SK-N-SH (cell line): Measurements from ENCODE around the gene GPRASP3. TPM values are rescaled to one million over a fixed set of nuclear protein-coding genes. Genes with fewer than 3 reads are reported as not detected.
"Not testable (repeated sequence)": the region's sequence is repeated elsewhere in the genome, so short reads cannot be mapped to it uniquely, and the experiment has no call there.

ENCODE experiments used
- CTCF ChIA-PET: fragments of 300-600, 350-600 bp; formaldehyde crosslinking; extraction: SDS; loops from one replicate; lab custom pipeline; 2021; lab: Yijun Ruan, JAX
- POLR2A ChIA-PET: fragments of 350-600 bp; sonication (Branson Sonifier 250); formaldehyde crosslinking; extraction: SDS; loops from one replicate; lab custom pipeline; 2020; ENCODE audit warnings: antibody characterized with exemption, inconsistent platforms; lab: Yijun Ruan, JAX
- DNase-seq: peaks from one replicate; pipeline ENCODE4 v3.0.0; 2012
- H2AFZ ChIP-seq: fragments of 200-600 bp; sonication (generic); 2 replicates; pipeline ENCODE4 v1.8.1; 2016; ENCODE audit warnings: antibody characterized with exemption, mild to moderate bottlenecking, low read depth
- H3F3A ChIP-seq: fragments of 200-600 bp; sonication (generic); replicated peaks from 2 replicates; pipeline ENCODE3; 2016; ENCODE audit warnings: antibody characterized with exemption, mild to moderate bottlenecking; ENCODE audit not compliant: insufficient read depth
- H3K27ac ChIP-seq, 2 experiments: fragments of 200-500 bp in 1 of 2; fragments of 200-600 bp in 1 of 2; sonication (Bioruptor generic) in 1 of 2; sonication (generic), shearing (Covaris generic) in 1 of 2; 2 replicates each; pipeline versions ENCODE4 v1.5.1 to v1.6.1; 2014 to 2016; ENCODE audit warnings: low read depth in 2 of 2, inconsistent platforms in 1 of 2, low read length in 1 of 2, mild to moderate bottlenecking in 1 of 2, mixed read lengths in 1 of 2
- H3K27me3 ChIP-seq: fragments of 200-600 bp; sonication (generic), shearing (Covaris generic); 2 replicates; pipeline ENCODE4 v1.6.1; 2016; ENCODE audit warnings: mixed run types; ENCODE audit not compliant: insufficient read depth
- H3K36me3 ChIP-seq, 2 experiments: fragments of 200-500 bp in 1 of 2; fragments of 200-600 bp in 1 of 2; sonication (Bioruptor generic) in 1 of 2; sonication (generic) in 1 of 2; replicated peaks in 1 of 2; 2 replicates each; pipeline versions ENCODE3 to v1.5.1; 2014 to 2016; ENCODE audit warnings: low read length in 1 of 2, mild to moderate bottlenecking in 1 of 2; ENCODE audit not compliant: insufficient read depth in 2 of 2, control insufficient read depth in 1 of 2
- H3K4me1 ChIP-seq, 2 experiments: fragments of 200-500 bp in 1 of 2; fragments of 200-600 bp in 1 of 2; sonication (Bioruptor generic) in 1 of 2; sonication (generic), shearing (Covaris generic) in 1 of 2; 2 replicates each; pipeline versions ENCODE4 v1.5.1 to v1.6.1; 2014 to 2016; ENCODE audit warnings: low read depth in 1 of 2, low read length in 1 of 2, mixed run types in 1 of 2; ENCODE audit not compliant: insufficient read depth in 2 of 2, control insufficient read depth in 1 of 2
- H3K4me2 ChIP-seq: fragments of 200-600 bp; sonication (generic), shearing (Covaris generic); 2 replicates; pipeline ENCODE4 v1.6.1; 2017; ENCODE audit warnings: mixed run types
- H3K4me3 ChIP-seq, 2 experiments: fragments of 200-500 bp in 1 of 2; fragments of 200-600 bp in 1 of 2; sonication (Bioruptor generic) in 1 of 2; sonication (generic), shearing (Covaris generic) in 1 of 2; 2 replicates each; pipeline versions ENCODE4 v1.5.1 to v1.8.1; 2014 to 2016; ENCODE audit warnings: low read depth in 2 of 2, inconsistent platforms in 1 of 2, low read length in 1 of 2, mild to moderate bottlenecking in 1 of 2, mixed read lengths in 1 of 2, moderate library complexity in 1 of 2
- H3K79me2 ChIP-seq: fragments of 200-600 bp; sonication (generic); 2 replicates; pipeline ENCODE4 v1.8.1; 2017; ENCODE audit warnings: mild to moderate bottlenecking; ENCODE audit not compliant: insufficient read depth
- H3K9ac ChIP-seq: fragments of 200-600 bp; sonication (generic); 2 replicates; pipeline ENCODE4 v1.6.1; 2017; ENCODE audit warnings: mixed run types
- H3K9me2 ChIP-seq: fragments of 200-600 bp; sonication (generic); 2 replicates; pipeline ENCODE4 v1.6.1; 2017; ENCODE audit warnings: mixed run types
- H3K9me3 ChIP-seq: fragments of 200-600 bp; sonication (generic); 2 replicates; pipeline ENCODE4 v1.6.1; 2017; ENCODE audit warnings: mixed run types, mild to moderate bottlenecking, moderate library complexity
- H4K20me1 ChIP-seq: fragments of 200-600 bp; sonication (generic); 2 replicates; pipeline ENCODE4 v1.6.1; 2017; ENCODE audit warnings: mild to moderate bottlenecking, mixed run types; ENCODE audit not compliant: insufficient read depth
- CHD2 ChIP-seq: fragments of 150-350 bp; IDR thresholded peaks from 2 replicates; pipeline ENCODE4 v1.6.1; 2018; ENCODE audit warnings: low read length; ENCODE audit not compliant: partially characterized antibody
- ELF1 ChIP-seq: IDR thresholded peaks from 2 replicates; pipeline ENCODE4 v1.4.0; 2012
- EZH2phosphoT487 ChIP-seq: fragments of 200-600 bp; sonication (generic); IDR thresholded peaks from 2 replicates; pipeline ENCODE4 v1.6.1; 2017; ENCODE audit warnings: low read depth, mixed run types, mild to moderate bottlenecking, antibody characterized with exemption, moderate library complexity, borderline replicate concordance
- FOSL2 ChIP-seq: IDR thresholded peaks from 2 replicates; pipeline ENCODE4 v1.4.0; 2012; ENCODE audit warnings: low read depth, mild to moderate bottlenecking, moderate library complexity, borderline replicate concordance
- FOXM1 ChIP-seq: IDR thresholded peaks from 2 replicates; pipeline ENCODE4 v1.4.0; 2012; ENCODE audit warnings: low read depth, mild to moderate bottlenecking
- GABPA ChIP-seq: IDR thresholded peaks from 2 replicates; pipeline ENCODE4 v1.4.0; 2012; ENCODE audit warnings: low read depth, mild to moderate bottlenecking
- GATA2 ChIP-seq: sonication (generic); formaldehyde crosslinking; IDR thresholded peaks from 2 replicates; pipeline ENCODE4 v1.5.0; 2020; ENCODE audit warnings: mild to moderate bottlenecking, missing genetic modification reagents
- NFIC ChIP-seq: IDR thresholded peaks from 2 replicates; pipeline ENCODE4 v1.4.0; 2012; ENCODE audit warnings: borderline replicate concordance
- POLR2AphosphoS5 ChIP-seq: IDR thresholded peaks from 2 replicates; pipeline ENCODE4 v1.6.1; 2012; ENCODE audit warnings: low read depth, low read length
- RCOR1 ChIP-seq: fragments of 150-350 bp; IDR thresholded peaks from 2 replicates; pipeline ENCODE4 v1.6.1; 2017; ENCODE audit warnings: antibody characterized with exemption, low read length
- RFX5 ChIP-seq: IDR thresholded peaks from 2 replicates; pipeline ENCODE4 v1.6.1; 2012; ENCODE audit warnings: mild to moderate bottlenecking, improper control_type of control experiment, low read length
- TCF12 ChIP-seq: IDR thresholded peaks from 2 replicates; pipeline ENCODE4 v1.4.0; 2012
- TEAD4 ChIP-seq: IDR thresholded peaks from 2 replicates; pipeline ENCODE4 v1.4.0; 2012; ENCODE audit warnings: mild to moderate bottlenecking, borderline replicate concordance; ENCODE audit not compliant: insufficient read depth
- YY1 ChIP-seq: IDR thresholded peaks from 2 replicates; pipeline ENCODE4 v1.4.0; 2012; ENCODE audit warnings: low read depth, mild to moderate bottlenecking
- WGBS: methylation state at CpG from one replicate; pipeline ENCODE4 v1.1.6; 2017; ENCODE audit warnings: low lambda C conversion rate; 5-methylcytosine and 5-hydroxymethylcytosine counted together
- polyA plus RNA-seq, 3 experiments: library from polyadenylated mRNA; depleted of rRNA; stranded (reverse); fragments of >200 nt; gene quantifications; 2 replicates each; pipeline ENCODE4 v1.2.3, GENCODE V29; 2012
- TF ChIP-seq, protein P1 (sequence below): fragments of 150-350 bp; IDR thresholded peaks from 2 replicates; pipeline ENCODE4 v1.6.1; 2017; ENCODE audit warnings: antibody characterized with exemption, low read length, low read depth, borderline replicate concordance
- TF ChIP-seq, protein P2 (sequence below): IDR thresholded peaks from 2 replicates; pipeline ENCODE4; 2012
- TF ChIP-seq, protein P3 (sequence below): IDR thresholded peaks from 2 replicates; pipeline ENCODE4 v1.4.0; 2012; ENCODE audit warnings: low read depth, borderline replicate concordance
- TF ChIP-seq, protein P4 (sequence below): fragments of 150-350 bp; IDR thresholded peaks from 2 replicates; pipeline ENCODE4 v1.6.1; 2016; ENCODE audit warnings: mild to moderate bottlenecking, low read depth, low read length

Gene GPRASP3
- polyA plus RNA-seq, 1 of the 3 experiments (the other 2 are of a cell fraction): 2.5 TPM

DNA sequence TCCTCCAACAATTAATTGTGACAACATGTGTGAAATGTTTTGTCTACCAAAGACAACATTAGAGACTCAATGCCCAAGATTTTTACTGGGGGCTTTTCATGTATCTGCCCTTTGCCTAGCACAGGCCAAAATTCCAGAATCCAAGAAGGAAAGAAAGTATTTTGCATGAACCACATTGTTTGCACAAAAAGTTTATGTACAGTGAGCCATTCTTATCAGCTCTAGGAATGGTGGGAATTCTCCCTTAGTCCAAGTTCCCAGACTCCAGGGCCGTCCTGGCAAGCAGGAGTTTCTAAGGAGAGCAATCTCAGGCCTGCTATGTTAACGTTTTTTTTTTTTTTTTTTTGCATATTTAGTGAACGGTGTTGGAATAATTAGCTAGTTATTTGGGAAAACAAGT is 47.7 kb upstream of the GPRASP3 start:
- H3K79me2 ChIP-seq: no peaks in the 10 kb centered on the region
- TF ChIP-seq ELF1 (no peak), FOXM1 (no peak), POLR2AphosphoS5 (no peak), TCF12 (no peak), CHD2 (no peak), EZH2phosphoT487 (no peak), GABPA (no peak), YY1 (no peak), FOSL2 (no peak), RCOR1 (no peak), GATA2 (no peak), NFIC (no peak), TEAD4 (no peak), RFX5 (no peak)
- TF ChIP-seq, protein P1, sequence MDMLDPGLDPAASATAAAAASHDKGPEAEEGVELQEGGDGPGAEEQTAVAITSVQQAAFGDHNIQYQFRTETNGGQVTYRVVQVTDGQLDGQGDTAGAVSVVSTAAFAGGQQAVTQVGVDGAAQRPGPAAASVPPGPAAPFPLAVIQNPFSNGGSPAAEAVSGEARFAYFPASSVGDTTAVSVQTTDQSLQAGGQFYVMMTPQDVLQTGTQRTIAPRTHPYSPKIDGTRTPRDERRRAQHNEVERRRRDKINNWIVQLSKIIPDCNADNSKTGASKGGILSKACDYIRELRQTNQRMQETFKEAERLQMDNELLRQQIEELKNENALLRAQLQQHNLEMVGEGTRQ: no peak
- TF ChIP-seq, protein P2, sequence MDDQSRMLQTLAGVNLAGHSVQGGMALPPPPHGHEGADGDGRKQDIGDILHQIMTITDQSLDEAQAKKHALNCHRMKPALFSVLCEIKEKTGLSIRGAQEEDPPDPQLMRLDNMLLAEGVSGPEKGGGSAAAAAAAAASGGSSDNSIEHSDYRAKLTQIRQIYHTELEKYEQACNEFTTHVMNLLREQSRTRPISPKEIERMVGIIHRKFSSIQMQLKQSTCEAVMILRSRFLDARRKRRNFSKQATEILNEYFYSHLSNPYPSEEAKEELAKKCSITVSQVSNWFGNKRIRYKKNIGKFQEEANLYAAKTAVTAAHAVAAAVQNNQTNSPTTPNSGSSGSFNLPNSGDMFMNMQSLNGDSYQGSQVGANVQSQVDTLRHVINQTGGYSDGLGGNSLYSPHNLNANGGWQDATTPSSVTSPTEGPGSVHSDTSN: no peak
- TF ChIP-seq, protein P3, sequence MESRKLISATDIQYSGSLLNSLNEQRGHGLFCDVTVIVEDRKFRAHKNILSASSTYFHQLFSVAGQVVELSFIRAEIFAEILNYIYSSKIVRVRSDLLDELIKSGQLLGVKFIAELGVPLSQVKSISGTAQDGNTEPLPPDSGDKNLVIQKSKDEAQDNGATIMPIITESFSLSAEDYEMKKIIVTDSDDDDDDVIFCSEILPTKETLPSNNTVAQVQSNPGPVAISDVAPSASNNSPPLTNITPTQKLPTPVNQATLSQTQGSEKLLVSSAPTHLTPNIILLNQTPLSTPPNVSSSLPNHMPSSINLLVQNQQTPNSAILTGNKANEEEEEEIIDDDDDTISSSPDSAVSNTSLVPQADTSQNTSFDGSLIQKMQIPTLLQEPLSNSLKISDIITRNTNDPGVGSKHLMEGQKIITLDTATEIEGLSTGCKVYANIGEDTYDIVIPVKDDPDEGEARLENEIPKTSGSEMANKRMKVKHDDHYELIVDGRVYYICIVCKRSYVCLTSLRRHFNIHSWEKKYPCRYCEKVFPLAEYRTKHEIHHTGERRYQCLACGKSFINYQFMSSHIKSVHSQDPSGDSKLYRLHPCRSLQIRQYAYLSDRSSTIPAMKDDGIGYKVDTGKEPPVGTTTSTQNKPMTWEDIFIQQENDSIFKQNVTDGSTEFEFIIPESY: no peak
- TF ChIP-seq, protein P4, sequence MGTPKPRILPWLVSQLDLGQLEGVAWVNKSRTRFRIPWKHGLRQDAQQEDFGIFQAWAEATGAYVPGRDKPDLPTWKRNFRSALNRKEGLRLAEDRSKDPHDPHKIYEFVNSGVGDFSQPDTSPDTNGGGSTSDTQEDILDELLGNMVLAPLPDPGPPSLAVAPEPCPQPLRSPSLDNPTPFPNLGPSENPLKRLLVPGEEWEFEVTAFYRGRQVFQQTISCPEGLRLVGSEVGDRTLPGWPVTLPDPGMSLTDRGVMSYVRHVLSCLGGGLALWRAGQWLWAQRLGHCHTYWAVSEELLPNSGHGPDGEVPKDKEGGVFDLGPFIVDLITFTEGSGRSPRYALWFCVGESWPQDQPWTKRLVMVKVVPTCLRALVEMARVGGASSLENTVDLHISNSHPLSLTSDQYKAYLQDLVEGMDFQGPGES: no peak
- no peak overlapping the region for H3K4me3 ChIP-seq
- H3K27me3 ChIP-seq: no peaks in the 10 kb centered on the region
- H3K9ac ChIP-seq: no peak overlapping the region
- no peak for DNase-seq
- no peaks in the 10 kb centered on the region for H3F3A ChIP-seq
- H2AFZ ChIP-seq: no peak overlapping the region
- no peaks in the 10 kb centered on the region for H4K20me1 ChIP-seq
- H3K9me3 ChIP-seq: no peaks in the 10 kb centered on the region
- no peaks in the 10 kb centered on the region for H3K4me1 ChIP-seq
- no peaks in the 10 kb centered on the region for H3K9me2 ChIP-seq
- ChIA-PET CTCF (no interaction called here), POLR2A (no interaction called here)
- no peak overlapping the region for H3K4me2 ChIP-seq
- 25% methylated on average over 3 of the region's 3 CpGs for WGBS
- H3K36me3 ChIP-seq: no peaks in the 10 kb centered on the region
- no peak overlapping the region for H3K27ac ChIP-seq

DNA sequence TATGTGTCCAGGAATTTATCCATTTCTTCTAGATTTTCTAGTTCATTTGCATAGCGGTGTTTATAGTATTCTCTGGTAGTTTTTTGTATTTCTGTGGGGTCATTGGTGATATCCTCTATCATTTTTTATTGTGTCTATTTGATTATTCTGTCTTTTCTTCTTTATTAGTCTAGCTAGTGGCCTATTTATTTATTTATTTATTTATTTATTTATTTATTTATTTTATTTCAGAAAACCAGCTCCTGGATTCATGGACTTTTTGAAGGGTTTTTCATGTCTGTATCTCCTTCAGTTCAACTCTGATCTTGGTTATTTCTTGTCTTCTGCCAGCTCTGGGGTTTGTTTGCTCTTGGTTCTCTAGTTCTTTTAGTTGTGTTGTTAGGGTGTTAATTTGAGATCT is 43.1 kb upstream of the GPRASP3 start:
- WGBS: 52% methylated on average over 1 of the region's 1 CpG
- H2AFZ ChIP-seq, H3K36me3 ChIP-seq, H3K27me3 ChIP-seq, H3K4me1 ChIP-seq, DNase-seq, CTCF ChIA-PET, H3K79me2 ChIP-seq, H3K9me2 ChIP-seq, H4K20me1 ChIP-seq, H3K4me3 ChIP-seq, H3K9ac ChIP-seq, POLR2A ChIA-PET, H3K4me2 ChIP-seq, H3F3A ChIP-seq, H3K27ac ChIP-seq: not testable (repeated sequence)
- H3K9me3 ChIP-seq: peaks cover 15% of the 10 kb centered on the region; the same call in 1 of the 2 replicates
